ENCODE results near the gene ARHGAP10.

ARHGAP10 gene

GRCh38 chr4:147731580-147732517, at the start of gene ARHGAP10:
ARHGAP10 (plus strand) TSS chr4:147732088; CDS start chr4:147732302, 214 bp downstream.
- H3K4me3 Mint-ChIP-seq: peak within 1 kb of the TSS; percentile 97
- H3K27ac Mint-ChIP-seq: peak within 1 kb of the TSS; percentile 87
- peaks cover 67% of the 10 kb centered on the region for H3K4me1 Mint-ChIP-seq
- peaks cover 12% of the 10 kb centered on the region for H3K27me3 Mint-ChIP-seq (ENCODE audit: low read depth, poor library complexity)
- TF ChIP-seq CTCF (IDR thresholded peaks at IDR 0.05): no peak
- peak; percentile 75 for DNase-seq
- no peaks in the 10 kb centered on the region for H3K9me3 Mint-ChIP-seq
- peaks cover 6% of the 10 kb centered on the region for H3K36me3 Mint-ChIP-seq (ENCODE audit: low read depth)

GRCh38 chr4:147682755-147683154, 49.1 kb upstream of the ARHGAP10 start:
- H3K4me3 Mint-ChIP-seq: peak overlapping the region; percentile 92
- TF ChIP-seq CTCF (IDR thresholded peaks at IDR 0.05): no peak
- H3K9me3 Mint-ChIP-seq: peaks cover 9% of the 10 kb centered on the region
- H3K36me3 Mint-ChIP-seq (ENCODE audit: low read depth): peaks cover 18% of the 10 kb centered on the region
- peaks cover 9% of the 10 kb centered on the region for H3K27me3 Mint-ChIP-seq (ENCODE audit: low read depth, poor library complexity)
- H3K4me1 Mint-ChIP-seq: peaks cover 29% of the 10 kb centered on the region
- no peak for DNase-seq
- no peak overlapping the region for H3K27ac Mint-ChIP-seq

- peak; percentile 11 for DNase-seq
- Mint-ChIP-seq H3K9me3 (peaks cover 9% of the 10 kb centered on the region), H3K27ac (peak overlapping the region; percentile 94), H3K36me3 (ENCODE audit: low read depth) (peaks cover 13% of the 10 kb centered on the region), H3K4me3 (peak overlapping the region; percentile 92), H3K4me1 (peaks cover 29% of the 10 kb centered on the region), H3K27me3 (ENCODE audit: low read depth, poor library complexity) (peaks cover 9% of the 10 kb centered on the region)
- no peak for TF ChIP-seq CTCF (IDR thresholded peaks at IDR 0.05)
These were observed 48.7 kb upstream of the ARHGAP10 start for GRCh38 chr4:147683188-147683591.

- H3K36me3 Mint-ChIP-seq (ENCODE audit: low read depth): peaks cover 7% of the 10 kb centered on the region
- peaks cover 29% of the 10 kb centered on the region for H3K4me1 Mint-ChIP-seq
- peak within 1 kb of the TSS; percentile 94 for H3K27ac Mint-ChIP-seq
- peak within 1 kb of the TSS; percentile 92 for H3K4me3 Mint-ChIP-seq
- peaks cover 9% of the 10 kb centered on the region for H3K9me3 Mint-ChIP-seq
- DNase-seq: peak; percentile 82
- TF ChIP-seq CTCF (IDR thresholded peaks at IDR 0.05): no peak
- H3K27me3 Mint-ChIP-seq (ENCODE audit: low read depth, poor library complexity): peaks cover 11% of the 10 kb centered on the region
These were observed 47.9 kb upstream of the ARHGAP10 start, which contains the start of gene PRMT9 for GRCh38 chr4:147683717-147684700. PRMT9 (minus strand) TSS chr4:147684163; CDS start chr4:147683987, 176 bp downstream.

- H3K27ac Mint-ChIP-seq: no peak overlapping the region
- no peaks in the 10 kb centered on the region for H3K36me3 Mint-ChIP-seq (ENCODE audit: low read depth)
- H3K9me3 Mint-ChIP-seq: peaks cover 9% of the 10 kb centered on the region
- TF ChIP-seq CTCF (IDR thresholded peaks at IDR 0.05): no peak
- peaks cover 7% of the 10 kb centered on the region for H3K4me1 Mint-ChIP-seq
- DNase-seq: no peak
- no peak overlapping the region for H3K4me3 Mint-ChIP-seq
- peaks cover 20% of the 10 kb centered on the region for H3K27me3 Mint-ChIP-seq (ENCODE audit: low read depth, poor library complexity)
These were observed 42.8 kb upstream of the ARHGAP10 start for GRCh38 chr4:147689067-147689466.

All from nephron progenitor cell (in vitro differentiated cells).